Cardiac ventricle fibroblast (primary cell): ENCODE data around the gene GNLY. TPM values are rescaled to one million over a fixed set of nuclear protein-coding genes. Genes with fewer than 3 reads are reported as not detected.

Experiments
- total RNA-seq: library from RNA; depleted of rRNA; stranded (reverse); fragments of >200 nt; gene quantifications from 2 replicates; pipeline ENCODE4 v1.2.3, GENCODE V29; 2015

GNLY gene
- not detected in 2 replicates for total RNA-seq

DNA sequence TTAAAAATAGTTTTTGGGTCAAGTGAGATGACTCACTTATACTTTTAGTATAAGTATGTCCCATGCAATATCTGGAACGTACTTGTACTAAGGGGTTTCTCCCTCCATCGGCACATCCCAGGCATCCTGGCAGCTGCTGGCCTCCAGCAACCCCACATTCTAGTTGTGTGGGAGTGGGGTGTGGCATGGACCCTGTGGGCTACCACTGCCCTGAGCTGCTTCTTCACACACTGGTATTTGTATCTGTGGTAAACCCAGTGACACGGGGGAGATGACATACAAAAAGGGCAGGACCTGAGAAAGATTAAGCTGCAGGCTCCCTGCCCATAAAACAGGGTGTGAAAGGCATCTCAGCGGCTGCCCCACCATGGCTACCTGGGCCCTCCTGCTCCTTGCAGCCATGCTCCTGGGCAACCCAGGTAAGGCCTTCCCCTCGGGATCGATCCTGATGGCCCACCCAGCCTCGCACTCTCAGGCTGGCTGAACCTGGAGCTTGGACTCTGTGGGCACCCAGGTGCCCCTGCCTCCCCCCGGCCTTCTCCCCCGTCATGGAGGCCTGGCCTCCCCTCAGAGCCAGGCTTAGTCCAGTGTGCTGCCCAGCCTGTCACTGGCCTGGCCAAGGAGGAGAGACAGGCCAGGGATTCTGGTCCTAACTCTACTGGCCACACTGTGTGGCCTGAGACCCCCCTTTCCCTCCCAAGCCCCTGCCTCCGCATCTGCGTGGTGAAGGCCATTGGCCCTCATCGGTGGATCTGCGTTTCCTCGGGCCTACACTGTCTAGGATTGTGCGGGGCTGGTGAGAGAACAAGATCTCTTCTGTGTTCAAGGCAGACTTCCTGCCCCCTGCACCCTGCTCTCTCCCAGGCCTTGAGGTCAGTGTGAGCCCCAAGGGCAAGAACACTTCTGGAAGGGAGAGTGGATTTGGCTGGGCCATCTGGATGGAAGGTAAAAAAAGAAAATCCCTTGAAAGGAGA lies at the start of gene GNLY:
Gene GNLY, plus strand, starts transcription at position 307 of the 974 bp plus-strand sequence. Its CDS starts 61 bp downstream, at position 368.

DNA sequence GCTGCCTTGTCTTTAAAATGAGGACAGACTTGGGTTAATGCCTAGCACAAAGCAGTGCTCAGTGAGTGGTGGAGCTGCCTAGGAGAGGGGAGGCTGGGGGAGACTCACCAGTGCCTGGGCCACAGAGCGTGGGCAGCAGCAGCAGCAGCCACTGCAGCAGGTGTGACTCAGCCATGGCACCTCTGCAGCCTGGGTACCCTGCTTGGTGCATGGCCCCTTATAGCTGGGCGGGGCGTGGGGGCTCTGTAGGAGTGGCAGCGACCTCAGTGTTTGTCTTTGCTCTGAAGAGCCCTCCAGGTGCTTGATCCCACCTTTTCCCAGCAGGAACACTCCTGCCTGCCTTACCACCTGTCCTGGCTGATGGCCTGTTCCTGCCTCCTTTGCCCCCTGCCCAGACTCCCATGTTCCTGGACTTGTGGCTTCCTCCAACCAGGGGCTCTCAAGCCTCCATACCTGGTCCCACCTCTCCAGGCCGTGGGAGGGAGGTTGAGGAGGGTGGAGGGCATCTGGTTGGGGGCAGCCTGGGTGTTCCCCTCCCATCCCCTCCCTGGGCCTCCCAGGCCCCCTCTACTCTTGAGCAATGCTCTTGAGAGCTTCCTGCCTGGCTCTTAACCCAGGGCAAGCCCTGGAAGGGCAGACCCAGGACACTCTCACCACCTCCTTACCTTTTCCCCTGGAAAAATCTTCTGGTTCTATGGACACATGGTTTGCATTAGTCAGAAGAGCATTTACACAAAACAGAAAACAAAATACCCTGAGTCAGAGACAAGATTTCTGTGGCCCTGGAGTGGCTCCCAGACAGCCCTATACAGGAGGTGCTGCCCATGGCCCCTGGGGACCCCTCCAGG lies 25.9 kb upstream of the GNLY start, which contains the start of gene SFTPB:
Gene SFTPB, minus strand, starts transcription at position 191 of the 848 bp plus-strand sequence. Its CDS starts 16 bp downstream, at position 175.

Other genes starting within 250 kb of the GNLY start
- 105 and 115 TPM in 2 replicates for gene MAT2A, start 155.2 kb upstream of the GNLY start, total RNA-seq
- gene GGCX, start 132.9 kb upstream of the GNLY start, total RNA-seq: 49.0 and 62.2 TPM in 2 replicates
- 8.3 TPM in 1 of 2 replicates, not detected in the other for gene VAMP8, start 116.8 kb upstream of the GNLY start, total RNA-seq
- gene VAMP5, start 109.9 kb upstream of the GNLY start, total RNA-seq: 53.7 and 63.0 TPM in 2 replicates
- 148 and 182 TPM in 2 replicates for gene RNF181, start 98.6 kb upstream of the GNLY start, total RNA-seq
- gene TMEM150A, start 91.7 kb upstream of the GNLY start, total RNA-seq: 13.6 and 19.7 TPM in 2 replicates
- 7.9 and 9.6 TPM in 2 replicates for gene C2orf68, start 82.3 kb upstream of the GNLY start, total RNA-seq
- 34.6 and 55.0 TPM in 2 replicates for gene USP39, start 78.2 kb upstream of the GNLY start, total RNA-seq
- not detected in 2 replicates for gene SFTPB, start 26.2 kb upstream of the GNLY start, total RNA-seq
- 31.2 and 34.5 TPM in 2 replicates for gene ATOH8, start 59.6 kb downstream of the GNLY start, total RNA-seq
- 7.7 and 9.3 TPM in 2 replicates for gene ST3GAL5, start 194.6 kb downstream of the GNLY start, total RNA-seq